ENCODE measurements around the gene RIPOR2. TPM values are rescaled to one million over a fixed set of nuclear protein-coding genes. Genes with fewer than 3 reads are reported as not detected.

The RIPOR2 gene
- total and polyA plus RNA-seq, 7 experiments from 2014 or later, result 246 to 813 (median 532) TPM

DNA sequence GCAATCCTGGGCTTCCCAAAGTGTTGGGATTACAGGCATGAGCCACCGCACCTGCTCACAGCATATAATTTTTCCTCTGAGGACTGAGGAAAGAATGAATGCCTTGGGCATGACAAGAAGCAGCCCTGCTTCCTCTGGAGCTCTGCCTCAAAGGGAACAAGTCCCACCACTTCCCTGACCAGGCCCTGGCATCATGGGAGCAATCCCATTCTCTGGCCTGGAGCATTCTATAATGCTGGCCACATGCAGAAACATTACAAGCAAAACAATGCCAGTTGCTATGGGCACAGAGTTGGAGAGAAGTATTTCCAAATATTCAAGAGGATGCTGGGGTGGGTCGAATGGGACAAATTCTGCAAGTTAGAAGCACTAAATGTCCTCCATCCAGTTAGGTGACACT lies 95.6 kb downstream of the RIPOR2 start:
- H3K27ac Mint-ChIP-seq, result peak overlapping the region; percentile 38 to 95 (median 88)
- H3K27ac ChIP-seq (ENCODE audit: low read depth, low read length), result peak overlapping the region; percentile 43
- peaks cover 4 to 82% (median 71%) of the 10 kb centered on the region in 5 donors for H3K36me3 Mint-ChIP-seq
- DNase-seq, result no peak
- H3K9me3 Mint-ChIP-seq, result peaks cover 0 to 10% (median 0%) of the 10 kb centered on the region in 11 donors
- H3K4me1 ChIP-seq (ENCODE audit: control insufficient read depth in 2 of 2, insufficient read depth in 2 of 2, low read length in 2 of 2), result peaks cover 0 to 57% of the 10 kb centered on the region in 2 donors
- peaks cover 43 to 89% (median 85%) of the 10 kb centered on the region in 7 donors for H3K4me1 Mint-ChIP-seq
- no peak overlapping the region for H3K4me3 ChIP-seq (ENCODE audit: low read length)
- no peaks in the 10 kb centered on the region for H3K27me3 Mint-ChIP-seq
- H3K27me3 ChIP-seq (ENCODE audit: control insufficient read depth in 2 of 2, insufficient read depth in 2 of 2, low read length in 2 of 2), result no peaks in the 10 kb centered on the region
- no peak for ATAC-seq
- peaks cover 45 to 78% (median 46%) of the 10 kb centered on the region in 3 experiments for H3K36me3 ChIP-seq (ENCODE audit: control insufficient read depth in 2 of 3, insufficient read depth in 3 of 3, low read length in 3 of 3)
- intact Hi-C loops (cut with micrococcal nuclease), result loop anchor here in 1 of 2 donors (2.0 kb wide), 1 partner anchor 15 kb away; no protein-coding TSS in a partner anchor
- H3K4me3 Mint-ChIP-seq, result peak overlapping the region in 9 of 10 donors; percentile 18 to 79 (median 63)
- ChIA-PET CTCF (interaction anchor here (2.2 kb wide), 1 partner anchor 178 kb away, joined by 8 read pairs; no protein-coding TSS in a partner anchor), POLR2A (interaction anchor here (0.6 to 1.5 kb wide), 4 partner anchors 10 to 173 kb away, joined by 3 to 5 read pairs (median 4); no protein-coding TSS in a partner anchor)
- H3K9me3 ChIP-seq (ENCODE audit: control insufficient read depth in 2 of 3, low read length in 3 of 3), result no peaks in the 10 kb centered on the region

DNA sequence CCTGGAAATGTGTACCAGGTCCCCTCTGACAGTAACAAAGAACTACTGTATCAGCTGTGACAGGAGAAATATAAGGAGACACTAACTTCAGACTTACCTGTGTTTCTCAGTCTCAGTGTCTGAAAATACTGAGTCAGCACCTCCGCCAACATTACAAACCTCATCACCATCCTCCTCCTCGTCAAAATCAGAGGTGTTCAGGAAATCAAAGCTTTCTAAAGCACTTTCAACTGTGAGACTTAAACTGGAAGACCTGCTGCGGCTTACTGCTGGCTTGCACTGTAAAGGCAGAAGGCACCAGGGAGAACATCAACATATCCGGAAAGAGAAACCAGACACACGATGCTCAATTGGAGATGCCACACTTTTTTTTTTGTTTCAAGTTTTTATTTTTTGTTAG lies 96.8 kb downstream of the RIPOR2 start:
- peak; percentile 84 for ATAC-seq
- Histone ChIP-seq H3K4me1 (ENCODE audit: control insufficient read depth in 2 of 2, insufficient read depth in 2 of 2, low read length in 2 of 2) (peaks cover 0 to 50% of the 10 kb centered on the region in 2 donors), H3K4me3 (ENCODE audit: low read length) (no peak overlapping the region), H3K36me3 (ENCODE audit: control insufficient read depth in 2 of 3, insufficient read depth in 3 of 3, low read length in 3 of 3) (peaks cover 44 to 78% (median 52%) of the 10 kb centered on the region in 3 experiments), H3K9me3 (ENCODE audit: control insufficient read depth in 2 of 3, low read length in 3 of 3) (no peaks in the 10 kb centered on the region), H3K27ac (ENCODE audit: low read depth, low read length) (peak overlapping the region; percentile 36), H3K27me3 (ENCODE audit: control insufficient read depth in 2 of 2, insufficient read depth in 2 of 2, low read length in 2 of 2) (no peaks in the 10 kb centered on the region)
- Mint-ChIP-seq H3K4me1 (peaks cover 37 to 93% (median 89%) of the 10 kb centered on the region in 7 donors), H3K4me3 (peak overlapping the region; percentile 14 to 79 (median 64)), H3K27me3 (no peaks in the 10 kb centered on the region), H3K36me3 (peaks cover 4 to 87% (median 78%) of the 10 kb centered on the region in 5 donors), H3K27ac (peak overlapping the region; percentile 80 to 96 (median 93)), H3K9me3 (peaks cover 0 to 12% (median 0%) of the 10 kb centered on the region in 11 donors)
- intact Hi-C loops (cut with micrococcal nuclease), result no loop called here
- ChIA-PET CTCF (interaction anchor here (2.2 kb wide), 1 partner anchor 179 kb away, joined by 8 read pairs; no protein-coding TSS in a partner anchor), POLR2A (interaction anchor here (0.6 to 1.3 kb wide), 5 partner anchors 10 to 187 kb away, joined by 3 to 6 read pairs (median 3); no protein-coding TSS in a partner anchor)
- peak in 7 of 9 donors; percentile 37 to 73 (median 59) for DNase-seq

DNA sequence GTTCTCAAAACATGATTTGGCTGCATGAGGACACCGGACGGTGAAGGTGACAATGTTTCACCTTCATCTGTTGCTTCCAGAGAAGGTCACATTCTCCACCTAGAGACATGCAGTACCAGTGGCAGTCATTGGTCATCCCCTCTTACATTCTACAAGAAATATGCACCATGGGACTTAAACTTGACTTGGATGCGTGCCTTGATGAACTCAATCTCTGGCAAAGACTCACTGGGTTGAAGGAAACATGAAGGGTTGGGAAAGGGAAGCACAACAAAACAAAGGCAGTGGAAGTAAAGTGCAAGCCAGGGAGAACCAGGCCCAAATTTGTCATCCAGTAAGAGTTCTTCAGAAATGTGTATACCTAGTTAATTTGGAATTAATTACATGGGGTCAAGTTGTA lies 97.7 kb downstream of the RIPOR2 start:
- DNase-seq, result no peak
- Mint-ChIP-seq H3K9me3 (peaks cover 0 to 9% (median 0%) of the 10 kb centered on the region in 11 donors), H3K27ac (peak overlapping the region; percentile 50 to 95 (median 73)), H3K4me1 (peaks cover 35 to 91% (median 86%) of the 10 kb centered on the region in 7 donors), H3K36me3 (peaks cover 4 to 85% (median 79%) of the 10 kb centered on the region in 5 donors), H3K4me3 (peak overlapping the region in 4 of 10 donors; percentile 22 to 41 (median 38)), H3K27me3 (no peaks in the 10 kb centered on the region)
- H3K9me3 ChIP-seq (ENCODE audit: control insufficient read depth in 2 of 3, low read length in 3 of 3), result no peaks in the 10 kb centered on the region
- no peak for ATAC-seq
- no peak overlapping the region for H3K4me3 ChIP-seq (ENCODE audit: low read length)
- ChIA-PET CTCF (no interaction called here), POLR2A (interaction anchor here (0.7 to 1.1 kb wide), 2 partner anchors 52 to 123 kb away, joined by 3 read pairs; no protein-coding TSS in a partner anchor)
- no peak overlapping the region for H3K27ac ChIP-seq (ENCODE audit: low read depth, low read length)
- peaks cover 0 to 44% of the 10 kb centered on the region in 2 donors for H3K4me1 ChIP-seq (ENCODE audit: control insufficient read depth in 2 of 2, insufficient read depth in 2 of 2, low read length in 2 of 2)
- H3K36me3 ChIP-seq (ENCODE audit: control insufficient read depth in 2 of 3, insufficient read depth in 3 of 3, low read length in 3 of 3), result peaks cover 43 to 78% (median 56%) of the 10 kb centered on the region in 3 experiments
- no peaks in the 10 kb centered on the region for H3K27me3 ChIP-seq (ENCODE audit: control insufficient read depth in 2 of 2, insufficient read depth in 2 of 2, low read length in 2 of 2)
- intact Hi-C loops (cut with micrococcal nuclease), result no loop called here

DNA sequence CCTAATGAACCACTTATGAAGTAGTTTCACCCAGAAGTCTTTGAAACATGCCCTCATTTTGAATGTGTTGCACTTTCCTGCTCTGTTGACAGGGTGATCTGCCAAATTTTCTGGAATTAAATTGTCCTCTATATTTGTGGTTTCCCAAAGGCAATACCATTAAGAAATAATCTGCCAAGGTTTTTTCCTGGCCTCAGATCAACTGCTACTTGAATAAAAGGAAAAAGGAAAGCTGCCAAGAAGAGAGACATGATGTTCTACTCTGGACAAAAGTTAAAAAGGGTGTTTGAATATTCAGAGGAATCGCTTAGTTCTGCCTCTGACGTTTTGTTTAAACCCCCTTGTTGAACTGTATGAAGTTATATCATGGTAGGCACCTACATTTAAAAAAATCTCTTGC lies 99.7 kb downstream of the RIPOR2 start:
- Histone ChIP-seq H3K27me3 (ENCODE audit: control insufficient read depth in 2 of 2, insufficient read depth in 2 of 2, low read length in 2 of 2) (no peaks in the 10 kb centered on the region), H3K27ac (ENCODE audit: low read depth, low read length) (no peak overlapping the region), H3K4me3 (ENCODE audit: low read length) (no peak overlapping the region), H3K36me3 (ENCODE audit: control insufficient read depth in 2 of 3, insufficient read depth in 3 of 3, low read length in 3 of 3) (peaks cover 44 to 79% (median 56%) of the 10 kb centered on the region in 3 experiments), H3K4me1 (ENCODE audit: control insufficient read depth in 2 of 2, insufficient read depth in 2 of 2, low read length in 2 of 2) (peaks cover 0 to 24% of the 10 kb centered on the region in 2 donors), H3K9me3 (ENCODE audit: control insufficient read depth in 2 of 3, low read length in 3 of 3) (no peaks in the 10 kb centered on the region)
- peaks cover 0 to 13% (median 0%) of the 10 kb centered on the region in 11 donors for H3K9me3 Mint-ChIP-seq
- peak overlapping the region in 3 of 10 donors; percentile 4 to 37 (median 35) for H3K4me3 Mint-ChIP-seq
- ChIA-PET CTCF (no interaction called here), POLR2A (interaction anchor here (1.0 to 1.7 kb wide), 2 partner anchors 9 to 182 kb away, joined by 4 to 8 read pairs; no protein-coding TSS in a partner anchor)
- H3K27me3 Mint-ChIP-seq, result no peaks in the 10 kb centered on the region
- peaks cover 9 to 87% (median 75%) of the 10 kb centered on the region in 5 donors for H3K36me3 Mint-ChIP-seq
- peaks cover 21 to 84% (median 75%) of the 10 kb centered on the region in 7 donors for H3K4me1 Mint-ChIP-seq
- ATAC-seq, result no peak
- DNase-seq, result no peak
- intact Hi-C loops (cut with micrococcal nuclease), result no loop called here
- peak overlapping the region; percentile 55 to 90 (median 78) for H3K27ac Mint-ChIP-seq

DNA sequence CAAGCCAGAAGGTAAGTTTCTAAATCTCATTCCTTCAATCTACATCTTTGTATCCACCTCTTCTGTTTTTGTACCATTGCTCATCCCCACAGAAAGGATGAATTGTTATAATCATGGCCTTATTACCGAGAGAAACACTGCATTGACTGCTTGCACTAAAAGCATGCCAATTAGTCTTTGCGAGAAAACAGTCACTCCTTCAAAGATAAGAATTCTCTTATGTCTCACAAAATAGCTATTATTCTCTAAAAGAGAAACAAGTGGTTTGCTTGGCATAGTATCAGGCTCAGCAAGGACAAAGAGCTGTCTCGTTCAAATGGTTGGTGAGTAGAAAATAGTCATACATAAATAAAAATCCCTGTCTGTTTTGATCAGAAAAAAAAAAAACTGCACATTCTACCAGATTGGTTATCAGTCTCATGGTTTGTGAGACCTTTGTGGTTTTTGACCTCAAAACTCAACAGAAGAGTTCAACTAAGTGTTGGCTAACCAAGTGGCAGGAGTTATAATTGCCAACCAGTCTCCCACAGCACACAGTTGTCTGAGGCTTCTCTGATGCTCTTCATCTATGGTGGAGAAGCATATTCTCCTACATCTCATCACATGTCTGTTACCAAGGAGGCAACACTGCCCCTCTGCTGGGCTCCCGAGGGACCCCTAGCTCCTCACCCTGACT lies 101.9 kb downstream of the RIPOR2 start:
- Mint-ChIP-seq H3K4me1 (peaks cover 5 to 69% (median 56%) of the 10 kb centered on the region in 7 donors), H3K9me3 (peaks cover 0 to 19% (median 0%) of the 10 kb centered on the region in 11 donors), H3K27ac (peak overlapping the region; percentile 55 to 90 (median 78)), H3K4me3 (peak overlapping the region in 5 of 10 donors; percentile 21 to 62 (median 37)), H3K27me3 (no peaks in the 10 kb centered on the region), H3K36me3 (peaks cover 13 to 80% (median 66%) of the 10 kb centered on the region in 5 donors)
- Histone ChIP-seq H3K36me3 (ENCODE audit: control insufficient read depth in 2 of 3, insufficient read depth in 3 of 3, low read length in 3 of 3) (peaks cover 44 to 84% (median 48%) of the 10 kb centered on the region in 3 experiments), H3K4me3 (ENCODE audit: low read length) (no peak overlapping the region), H3K9me3 (ENCODE audit: control insufficient read depth in 2 of 3, low read length in 3 of 3) (no peaks in the 10 kb centered on the region), H3K4me1 (ENCODE audit: control insufficient read depth in 2 of 2, insufficient read depth in 2 of 2, low read length in 2 of 2) (peaks cover 0 to 2% of the 10 kb centered on the region in 2 donors), H3K27me3 (ENCODE audit: control insufficient read depth in 2 of 2, insufficient read depth in 2 of 2, low read length in 2 of 2) (no peaks in the 10 kb centered on the region), H3K27ac (ENCODE audit: low read depth, low read length) (peak overlapping the region; percentile 11)
- CTCF ChIA-PET, result no interaction called here
- DNase-seq (no peak), ATAC-seq (no peak)
- intact Hi-C loops (cut with micrococcal nuclease), result no loop called here
- POLR2A ChIA-PET, result interaction anchor here (0.7 to 2.0 kb wide), 8 partner anchors 9 to 184 kb away, joined by 3 to 8 read pairs (median 4); no protein-coding TSS in a partner anchor

DNA sequence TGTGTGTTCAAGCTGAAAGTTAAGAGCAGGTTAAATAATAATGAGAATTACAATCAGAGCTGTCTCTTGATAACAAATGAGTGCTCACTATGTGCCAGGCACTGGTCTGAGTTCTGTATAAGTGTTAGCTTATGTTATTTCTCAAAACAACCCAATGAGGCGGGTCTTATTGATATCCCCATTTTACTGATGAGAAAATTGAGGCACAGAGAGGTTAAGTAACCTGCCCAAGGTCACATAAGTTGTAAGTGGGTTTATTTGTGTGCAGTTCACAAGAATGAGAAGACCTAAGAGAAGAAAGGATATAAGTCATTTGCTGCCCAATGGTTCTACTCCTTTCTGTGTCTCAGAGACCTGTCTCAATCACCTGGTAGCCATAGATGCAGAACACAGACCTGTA lies 103.0 kb downstream of the RIPOR2 start:
- H3K36me3 Mint-ChIP-seq, result peaks cover 9 to 80% (median 65%) of the 10 kb centered on the region in 5 donors
- no peaks in the 10 kb centered on the region for H3K27me3 Mint-ChIP-seq
- H3K27ac Mint-ChIP-seq, result peak overlapping the region in 7 of 9 donors; percentile 15 to 90 (median 81)
- Histone ChIP-seq H3K4me3 (ENCODE audit: low read length) (no peak overlapping the region), H3K27ac (ENCODE audit: low read depth, low read length) (no peak overlapping the region), H3K27me3 (ENCODE audit: control insufficient read depth in 2 of 2, insufficient read depth in 2 of 2, low read length in 2 of 2) (no peaks in the 10 kb centered on the region), H3K36me3 (ENCODE audit: control insufficient read depth in 2 of 3, insufficient read depth in 3 of 3, low read length in 3 of 3) (peaks cover 50 to 86% (median 53%) of the 10 kb centered on the region in 3 experiments), H3K9me3 (ENCODE audit: control insufficient read depth in 2 of 3, low read length in 3 of 3) (no peaks in the 10 kb centered on the region), H3K4me1 (ENCODE audit: control insufficient read depth in 2 of 2, insufficient read depth in 2 of 2, low read length in 2 of 2) (no peaks in the 10 kb centered on the region)
- H3K4me3 Mint-ChIP-seq, result peak overlapping the region in 1 of 10 donors; percentile 51
- ATAC-seq (no peak), DNase-seq (no peak)
- intact Hi-C loops (cut with micrococcal nuclease), result no loop called here
- ChIA-PET CTCF (interaction anchor here (0.8 to 0.9 kb wide), 2 partner anchors 19 to 758 kb away, joined by 3 read pairs; no protein-coding TSS in a partner anchor), POLR2A (interaction anchor here (0.7 to 1.8 kb wide), 8 partner anchors 10 to 185 kb away, joined by 3 to 4 read pairs (median 4); partner anchors contain the start of gene C6orf62)
- H3K4me1 Mint-ChIP-seq, result peaks cover 4 to 68% (median 57%) of the 10 kb centered on the region in 7 donors
- peaks cover 0 to 19% (median 0%) of the 10 kb centered on the region in 11 donors for H3K9me3 Mint-ChIP-seq
